H1 (cell line): ENCODE results near the gene SCYL1. TPM values are rescaled to one million over a fixed set of nuclear protein-coding genes. Genes with fewer than 3 reads are reported as not detected.

Experiments
- CHD1 ChIP-seq: IDR thresholded peaks from 2 replicates; pipeline ENCODE4 v1.6.1; 2012; ENCODE audit warnings: low read depth, low read length, improper control_type of control experiment
- CREB1 ChIP-seq: IDR thresholded peaks from 2 replicates; pipeline ENCODE4 v1.6.1; 2012; ENCODE audit warnings: inconsistent platforms
- FOSL1 ChIP-seq: IDR thresholded peaks from 2 replicates; pipeline ENCODE4 v1.6.1; 2011; ENCODE audit warnings: mild to moderate bottlenecking, low read depth, low read length, moderate library complexity; ENCODE audit not compliant: insufficient read depth
- HDAC6 ChIP-seq: IDR thresholded peaks from one replicate; pipeline ENCODE4 v1.7.1; 2012; ENCODE audit warnings: low read depth, mild to moderate bottlenecking, inconsistent platforms, low read length, moderate library complexity
- RXRA ChIP-seq: IDR thresholded peaks from 2 replicates; pipeline ENCODE4 v1.6.1; 2011; ENCODE audit warnings: low read depth, mild to moderate bottlenecking, low read length, moderate library complexity; ENCODE audit not compliant: insufficient read depth
- SP1 ChIP-seq: IDR thresholded peaks from 2 replicates; pipeline ENCODE4 v1.6.1; 2011; ENCODE audit warnings: low read depth, low read length
- TAF1 ChIP-seq: IDR thresholded peaks from 2 replicates; pipeline ENCODE4 v1.6.1; 2011; ENCODE audit warnings: mild to moderate bottlenecking, low read depth, low read length
- polyA plus RNA-seq, 7 experiments: library from polyadenylated mRNA; depleted of rRNA in 3 of 7; stranded (reverse) in 5 of 7; unstranded in 2 of 7; fragments of >200 nt in 5 of 7; fragments of 200-250 nt in 2 of 7; gene quantifications; 1 replicate in 5 of 7; 2 replicates in 1 of 7; 4 replicates in 1 of 7; pipeline versions ENCODE4 v1.2.1 to v1.2.3, GENCODE V29; 2011 to 2013; ENCODE audit warnings: missing spikeins in 2 of 7, mixed read lengths in 2 of 7
- total RNA-seq: library from RNA; stranded (reverse); fragmentation: NEBNext Ultra II Directional; extraction: Animal tissue kit (Norgen Biotek cat#: 25700); gene quantifications from 2 replicates; pipeline ENCODE4 v1.2.1, GENCODE V29; 2021

Gene SCYL1
- total and polyA plus RNA-seq, 2 of the 8 experiments (the other 6 are each of a cell fraction or from before 2014, with no cell fraction given), result 59.8 to 77.7 TPM

DNA sequence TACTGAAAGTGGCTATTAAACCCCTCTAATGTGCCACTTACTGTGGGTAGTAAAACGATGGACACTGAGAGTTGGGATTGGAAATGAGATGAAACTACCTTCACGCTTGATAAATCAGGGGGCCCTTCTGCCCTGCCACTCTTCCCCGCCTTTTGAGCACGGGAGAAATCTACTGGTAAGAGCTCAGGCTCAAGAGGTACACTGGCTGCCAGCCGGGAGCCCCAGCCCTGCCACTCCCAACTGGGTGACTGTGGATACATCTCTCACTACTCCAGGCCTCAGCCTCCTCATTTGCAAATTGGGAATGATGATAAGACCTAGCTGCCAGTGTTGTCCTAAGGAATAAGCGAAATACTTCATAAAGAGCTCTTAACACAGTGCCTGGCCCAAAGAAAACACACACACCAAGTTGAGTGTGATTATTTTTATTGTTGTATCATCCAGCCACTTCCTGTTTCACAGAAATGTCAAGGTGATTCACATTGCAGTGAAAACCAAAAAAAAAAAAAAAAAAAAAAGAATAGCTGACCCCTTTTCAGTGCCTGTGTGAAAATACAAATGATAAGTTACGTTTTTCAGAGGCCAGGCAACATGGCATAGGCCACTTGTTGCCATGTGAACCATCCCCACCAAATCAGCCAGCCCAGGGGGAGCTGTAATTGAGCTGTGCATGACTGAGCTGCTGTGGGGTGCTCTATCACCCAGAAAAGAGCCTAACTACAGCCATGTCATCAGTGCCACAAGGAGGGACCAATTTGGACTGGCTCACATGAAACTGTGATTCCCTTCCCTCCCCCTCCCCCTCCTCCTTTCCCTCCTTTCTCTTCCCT lies 41.0 kb downstream of the SCYL1 start (continued):
- TF ChIP-seq RXRA (no peak), HDAC6 (no peak), TAF1 (no peak), SP1 (no peak), CHD1 (no peak), CREB1 (no peak), FOSL1 (no peak)
- TF ChIP-seq, all 59 proteins: peak for 0
